HepG2 (cell line): ENCODE results near the gene BBS4. TPM values are rescaled to one million over a fixed set of nuclear protein-coding genes. Genes with fewer than 3 reads are reported as not detected.
A peak's percentile ranks its signal among the peaks of the same experiment; 100 is the strongest.
"Not testable (repeated sequence)": the region's sequence is repeated elsewhere in the genome, so short reads cannot be mapped to it uniquely, and the experiment has no call there.

Experiments
- BRD4 ChIP-seq: sonication (generic); formaldehyde crosslinking; IDR thresholded peaks from 2 replicates; pipeline ENCODE4 v1.4.0; 2020; ENCODE audit warnings: missing genetic modification reagents
- CBFB ChIP-seq: sonication (generic); formaldehyde crosslinking; IDR thresholded peaks from 2 replicates; pipeline ENCODE4 v1.4.0; 2020; ENCODE audit warnings: missing genetic modification reagents
- CBX5 ChIP-seq: sonication (generic); formaldehyde crosslinking; IDR thresholded peaks from 2 replicates; pipeline ENCODE4 v1.4.0; 2020; ENCODE audit warnings: missing genetic modification reagents, borderline replicate concordance
- DMAP1 ChIP-seq: IDR thresholded peaks from 2 replicates; pipeline ENCODE4 v1.6.1; 2016
- GABPA ChIP-seq, 2 experiments: IDR thresholded peaks; 2 replicates each; pipeline ENCODE4 v1.6.1; 2011 to 2016; ENCODE audit warnings: low read depth in 2 of 2, low read length in 1 of 2, missing biosample characterization in 1 of 2, missing genetic modification characterization in 1 of 2
- KDM3A ChIP-seq: IDR thresholded peaks from 2 replicates; pipeline ENCODE4 v1.6.1; 2018; ENCODE audit warnings: low read depth, missing compliant biosample characterization
- KMT2B ChIP-seq: IDR thresholded peaks from 2 replicates; pipeline ENCODE4 v1.6.1; 2016; ENCODE audit warnings: missing genetic modification reagents, missing compliant biosample characterization
- MED1 ChIP-seq: sonication (generic); formaldehyde crosslinking; IDR thresholded peaks from 2 replicates; pipeline ENCODE4 v1.4.0; 2020; ENCODE audit warnings: missing genetic modification reagents
- MYC ChIP-seq: sonication (generic); formaldehyde crosslinking; IDR thresholded peaks from 2 replicates; pipeline ENCODE4 v1.9.0; 2021; ENCODE audit warnings: missing genetic modification reagents, borderline replicate concordance
- NFKB2 ChIP-seq: sonication (generic); formaldehyde crosslinking; IDR thresholded peaks from 2 replicates; pipeline ENCODE4 v1.4.0; 2020; ENCODE audit warnings: missing genetic modification reagents, borderline replicate concordance
- RFXAP ChIP-seq: sonication (generic); formaldehyde crosslinking; IDR thresholded peaks from 2 replicates; pipeline ENCODE4 v1.4.0; 2020; ENCODE audit warnings: missing genetic modification reagents, borderline replicate concordance
- ZBTB43 ChIP-seq: sonication (generic); formaldehyde crosslinking; conservative IDR thresholded peaks from 2 replicates; pipeline ENCODE4 v1.4.0; 2020; ENCODE audit warnings: missing genetic modification reagents
- ZGPAT ChIP-seq: IDR thresholded peaks from 2 replicates; pipeline ENCODE4 v1.6.1; 2016; ENCODE audit warnings: mild to moderate bottlenecking
- ZNF614 ChIP-seq: IDR thresholded peaks from 2 replicates; pipeline ENCODE4 v1.6.1; 2018; ENCODE audit warnings: missing biosample characterization, missing genetic modification reagents, inconsistent platforms, borderline replicate concordance
- polyA plus RNA-seq, 8 experiments: library from polyadenylated mRNA; depleted of rRNA in 3 of 8; stranded (reverse) in 7 of 8; unstranded in 1 of 8; fragments of >200 nt; fragmentation: Illumina TruSeq in 4 of 8; extraction: Trizol in 4 of 8; gene quantifications; 2 replicates each; pipeline versions ENCODE4 v1.2.1 to v1.2.3, GENCODE V29; 2011 to 2016; ENCODE audit warnings: low read depth in 4 of 8, missing spikeins in 1 of 8, mixed read lengths in 1 of 8; ENCODE audit not compliant: insufficient read depth in 1 of 8
- total RNA-seq, 5 experiments: library from RNA; depleted of rRNA; stranded (reverse); fragments of >200 nt; fragmentation: Illumina TruSeq; extraction: Trizol; gene quantifications; 2 replicates each; pipeline ENCODE4 v1.2.3, GENCODE V29; 2016; ENCODE audit warnings: low read depth in 1 of 5
- TF ChIP-seq, protein P1 (sequence below): IDR thresholded peaks from 2 replicates; pipeline ENCODE4 v1.6.1; 2016; ENCODE audit warnings: missing compliant biosample characterization, missing genetic modification reagents, borderline replicate concordance
- TF ChIP-seq, protein P2 (sequence below): IDR thresholded peaks from 2 replicates; pipeline ENCODE4 v1.4.0; 2020; ENCODE audit warnings: mild to moderate bottlenecking, missing genetic modification reagents
- TF ChIP-seq, protein P3 (sequence below): IDR thresholded peaks from 2 replicates; pipeline ENCODE4 v1.6.1; 2018; ENCODE audit warnings: missing genetic modification reagents, mild to moderate bottlenecking, missing compliant biosample characterization
- TF ChIP-seq, protein P4 (sequence below): sonication (generic); formaldehyde crosslinking; IDR thresholded peaks from 2 replicates; pipeline ENCODE4 v1.5.0; 2020; ENCODE audit warnings: missing genetic modification reagents

Gene BBS4
- total and polyA plus RNA-seq, 2 of the 13 experiments (the other 11 are each of a cell fraction or from before 2014, with no cell fraction given) = 16.0 to 21.3 TPM

GRCh38 chr15:72636519-72637282, 49.3 kb upstream of the BBS4 start (continued):
- TF ChIP-seq MYC (CRISPR knock-in tag) (peak; percentile 64; the same call in 1 of the 2 replicates), BRD4 (peak; percentile 48; the same call in 1 of the 2 replicates), CBFB (peak; percentile 64; the same call in 1 of the 2 replicates), MED1 (CRISPR knock-in tag) (peak; percentile 58), ZBTB43 (CRISPR knock-in tag) (0 out of 2 replicates have a peak, but pooled peaks have one; percentile 33), NFKB2 (CRISPR knock-in tag) (peak; percentile 58; the same call in 1 of the 2 replicates), GABPA (CRISPR knock-in tag; IDR thresholded peaks at IDR 0.05; ENCODE audit: low read depth) (peak; percentile 60; the same call in 1 of the 2 replicates), CBX5 (peak; percentile 83), RFXAP (peak; percentile 28; the same call in 1 of the 2 replicates), DMAP1 (peak; percentile 52; the same call in 1 of the 2 replicates), ZGPAT (CRISPR knock-in tag) (peak; percentile 70; the same call in 1 of the 2 replicates), KMT2B (CRISPR knock-in tag) (peak; percentile 68), KDM3A (CRISPR knock-in tag) (peak; percentile 67; the same call in 1 of the 2 replicates), ZNF614 (CRISPR knock-in tag) (peak; percentile 28; the same call in 1 of the 2 replicates)
- TF ChIP-seq, protein P1, sequence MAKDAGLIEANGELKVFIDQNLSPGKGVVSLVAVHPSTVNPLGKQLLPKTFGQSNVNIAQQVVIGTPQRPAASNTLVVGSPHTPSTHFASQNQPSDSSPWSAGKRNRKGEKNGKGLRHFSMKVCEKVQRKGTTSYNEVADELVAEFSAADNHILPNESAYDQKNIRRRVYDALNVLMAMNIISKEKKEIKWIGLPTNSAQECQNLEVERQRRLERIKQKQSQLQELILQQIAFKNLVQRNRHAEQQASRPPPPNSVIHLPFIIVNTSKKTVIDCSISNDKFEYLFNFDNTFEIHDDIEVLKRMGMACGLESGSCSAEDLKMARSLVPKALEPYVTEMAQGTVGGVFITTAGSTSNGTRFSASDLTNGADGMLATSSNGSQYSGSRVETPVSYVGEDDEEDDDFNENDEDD (CRISPR knock-in tag) = peak; percentile 83; the same call in 1 of the 2 replicates
- TF ChIP-seq, protein P2, sequence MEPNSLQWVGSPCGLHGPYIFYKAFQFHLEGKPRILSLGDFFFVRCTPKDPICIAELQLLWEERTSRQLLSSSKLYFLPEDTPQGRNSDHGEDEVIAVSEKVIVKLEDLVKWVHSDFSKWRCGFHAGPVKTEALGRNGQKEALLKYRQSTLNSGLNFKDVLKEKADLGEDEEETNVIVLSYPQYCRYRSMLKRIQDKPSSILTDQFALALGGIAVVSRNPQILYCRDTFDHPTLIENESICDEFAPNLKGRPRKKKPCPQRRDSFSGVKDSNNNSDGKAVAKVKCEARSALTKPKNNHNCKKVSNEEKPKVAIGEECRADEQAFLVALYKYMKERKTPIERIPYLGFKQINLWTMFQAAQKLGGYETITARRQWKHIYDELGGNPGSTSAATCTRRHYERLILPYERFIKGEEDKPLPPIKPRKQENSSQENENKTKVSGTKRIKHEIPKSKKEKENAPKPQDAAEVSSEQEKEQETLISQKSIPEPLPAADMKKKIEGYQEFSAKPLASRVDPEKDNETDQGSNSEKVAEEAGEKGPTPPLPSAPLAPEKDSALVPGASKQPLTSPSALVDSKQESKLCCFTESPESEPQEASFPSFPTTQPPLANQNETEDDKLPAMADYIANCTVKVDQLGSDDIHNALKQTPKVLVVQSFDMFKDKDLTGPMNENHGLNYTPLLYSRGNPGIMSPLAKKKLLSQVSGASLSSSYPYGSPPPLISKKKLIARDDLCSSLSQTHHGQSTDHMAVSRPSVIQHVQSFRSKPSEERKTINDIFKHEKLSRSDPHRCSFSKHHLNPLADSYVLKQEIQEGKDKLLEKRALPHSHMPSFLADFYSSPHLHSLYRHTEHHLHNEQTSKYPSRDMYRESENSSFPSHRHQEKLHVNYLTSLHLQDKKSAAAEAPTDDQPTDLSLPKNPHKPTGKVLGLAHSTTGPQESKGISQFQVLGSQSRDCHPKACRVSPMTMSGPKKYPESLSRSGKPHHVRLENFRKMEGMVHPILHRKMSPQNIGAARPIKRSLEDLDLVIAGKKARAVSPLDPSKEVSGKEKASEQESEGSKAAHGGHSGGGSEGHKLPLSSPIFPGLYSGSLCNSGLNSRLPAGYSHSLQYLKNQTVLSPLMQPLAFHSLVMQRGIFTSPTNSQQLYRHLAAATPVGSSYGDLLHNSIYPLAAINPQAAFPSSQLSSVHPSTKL (CRISPR knock-in tag) = peak; percentile 54
- TF ChIP-seq, protein P3, sequence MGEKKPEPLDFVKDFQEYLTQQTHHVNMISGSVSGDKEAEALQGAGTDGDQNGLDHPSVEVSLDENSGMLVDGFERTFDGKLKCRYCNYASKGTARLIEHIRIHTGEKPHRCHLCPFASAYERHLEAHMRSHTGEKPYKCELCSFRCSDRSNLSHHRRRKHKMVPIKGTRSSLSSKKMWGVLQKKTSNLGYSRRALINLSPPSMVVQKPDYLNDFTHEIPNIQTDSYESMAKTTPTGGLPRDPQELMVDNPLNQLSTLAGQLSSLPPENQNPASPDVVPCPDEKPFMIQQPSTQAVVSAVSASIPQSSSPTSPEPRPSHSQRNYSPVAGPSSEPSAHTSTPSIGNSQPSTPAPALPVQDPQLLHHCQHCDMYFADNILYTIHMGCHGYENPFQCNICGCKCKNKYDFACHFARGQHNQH (CRISPR knock-in tag) = 0 out of 2 replicates have a peak, but pooled peaks have one; percentile 34
- not testable (repeated sequence) for TF ChIP-seq GABPA (IDR thresholded peaks at IDR 0.05; ENCODE audit: low read depth, low read length)
- TF ChIP-seq, protein P4, sequence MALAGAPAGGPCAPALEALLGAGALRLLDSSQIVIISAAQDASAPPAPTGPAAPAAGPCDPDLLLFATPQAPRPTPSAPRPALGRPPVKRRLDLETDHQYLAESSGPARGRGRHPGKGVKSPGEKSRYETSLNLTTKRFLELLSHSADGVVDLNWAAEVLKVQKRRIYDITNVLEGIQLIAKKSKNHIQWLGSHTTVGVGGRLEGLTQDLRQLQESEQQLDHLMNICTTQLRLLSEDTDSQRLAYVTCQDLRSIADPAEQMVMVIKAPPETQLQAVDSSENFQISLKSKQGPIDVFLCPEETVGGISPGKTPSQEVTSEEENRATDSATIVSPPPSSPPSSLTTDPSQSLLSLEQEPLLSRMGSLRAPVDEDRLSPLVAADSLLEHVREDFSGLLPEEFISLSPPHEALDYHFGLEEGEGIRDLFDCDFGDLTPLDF = peak; percentile 79
